ENCODE data around the gene NOP16. TPM values are rescaled to one million over a fixed set of nuclear protein-coding genes. Genes with fewer than 3 reads are reported as not detected.
A peak's percentile ranks its signal among the peaks of the same experiment; 100 is the strongest.

Gene NOP16
- total RNA-seq, 3 donors from 2014 or later, result 17.0 to 22.9 (median 18.4) TPM

- no peak for ATAC-seq
- no peak for DNase-seq
- intact Hi-C loops (cut with DNase I, micrococcal nuclease), result no loop called here
- peaks cover 2% of the 10 kb centered on the region for H3K9me3 ChIP-seq
- TF ChIP-seq, protein P1, sequence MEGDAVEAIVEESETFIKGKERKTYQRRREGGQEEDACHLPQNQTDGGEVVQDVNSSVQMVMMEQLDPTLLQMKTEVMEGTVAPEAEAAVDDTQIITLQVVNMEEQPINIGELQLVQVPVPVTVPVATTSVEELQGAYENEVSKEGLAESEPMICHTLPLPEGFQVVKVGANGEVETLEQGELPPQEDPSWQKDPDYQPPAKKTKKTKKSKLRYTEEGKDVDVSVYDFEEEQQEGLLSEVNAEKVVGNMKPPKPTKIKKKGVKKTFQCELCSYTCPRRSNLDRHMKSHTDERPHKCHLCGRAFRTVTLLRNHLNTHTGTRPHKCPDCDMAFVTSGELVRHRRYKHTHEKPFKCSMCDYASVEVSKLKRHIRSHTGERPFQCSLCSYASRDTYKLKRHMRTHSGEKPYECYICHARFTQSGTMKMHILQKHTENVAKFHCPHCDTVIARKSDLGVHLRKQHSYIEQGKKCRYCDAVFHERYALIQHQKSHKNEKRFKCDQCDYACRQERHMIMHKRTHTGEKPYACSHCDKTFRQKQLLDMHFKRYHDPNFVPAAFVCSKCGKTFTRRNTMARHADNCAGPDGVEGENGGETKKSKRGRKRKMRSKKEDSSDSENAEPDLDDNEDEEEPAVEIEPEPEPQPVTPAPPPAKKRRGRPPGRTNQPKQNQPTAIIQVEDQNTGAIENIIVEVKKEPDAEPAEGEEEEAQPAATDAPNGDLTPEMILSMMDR (IDR thresholded peaks at IDR 0.05), result no peak
- H3K4me1 ChIP-seq (ENCODE audit: low read depth), result no peaks in the 10 kb centered on the region
- no peak overlapping the region for H3K4me3 ChIP-seq
- no peaks in the 10 kb centered on the region for H3K36me3 ChIP-seq (ENCODE audit: low read depth)
Measured at GRCh38 chr5:176337913-176338312, 50.5 kb downstream of the NOP16 start.

- intact Hi-C loops (cut with DNase I, micrococcal nuclease), result no loop called here
- no peak for DNase-seq
- no peaks in the 10 kb centered on the region for H3K4me1 ChIP-seq (ENCODE audit: low read depth)
- ATAC-seq, result no peak
- no peak overlapping the region for H3K4me3 ChIP-seq
- TF ChIP-seq, protein P1 (IDR thresholded peaks at IDR 0.05), result no peak
- H3K9me3 ChIP-seq, result peaks cover 2% of the 10 kb centered on the region
- H3K36me3 ChIP-seq (ENCODE audit: low read depth), result no peaks in the 10 kb centered on the region
Measured at GRCh38 chr5:176334031-176334770, 54.2 kb downstream of the NOP16 start.

Small RNAs within 50 kb of the gene (microRNA-seq; reads per million reads assigned to microRNA genes)
- gene MIR1271, result 3.0 reads per million, percentile 14 among the genes with 10 or more reads in this experiment

Other genes with a start within 250 kb of the NOP16 start
- 10 to 100 TPM; 22.5 to 26.7 (median 26.0) TPM for gene SIMC1, start 150.2 kb downstream of the NOP16 start, total RNA-seq
- gene KIAA1191, start 26.8 kb downstream of the NOP16 start, total RNA-seq, result 100 to 1,000 TPM in 2 of 3 donors, 10 to 100 TPM in 1; 63.4 to 106 (median 104) TPM
- gene ARL10, start 23.1 kb downstream of the NOP16 start, total RNA-seq, result 10 to 100 TPM in 1 of 3 donors, 1 to 10 TPM in 2; 2.1 to 12.2 (median 2.3) TPM
- 100 to 1,000 TPM; 186 to 257 (median 198) TPM for gene HIGD2A, start 153 bp upstream of the NOP16 start, total RNA-seq
- gene CLTB, start 27.9 kb upstream of the NOP16 start, total RNA-seq, result 100 to 1,000 TPM; 144 to 234 (median 199) TPM
- 10 to 100 TPM; 33.1 to 36.1 (median 33.4) TPM for gene FAF2, start 59.8 kb upstream of the NOP16 start, total RNA-seq
- 10 to 100 TPM; 70.2 to 98.4 (median 77.6) TPM for gene RNF44, start 148.8 kb upstream of the NOP16 start, total RNA-seq
- gene CDHR2, start 160.7 kb upstream of the NOP16 start, total RNA-seq, result 100 to 1,000 TPM in 2 of 3 donors, 10 to 100 TPM in 1; 69.0 to 184 (median 107) TPM
- 1 to 10 TPM; 1.6 to 2.4 (median 1.6) TPM for gene GPRIN1, start 221.6 kb upstream of the NOP16 start, total RNA-seq
- gene SNCB, start 241.9 kb upstream of the NOP16 start, total RNA-seq, result under 1 TPM in 1 of 3 donors, not detected in 2; 0.89 TPM
- gene EIF4E1B, start 242.1 kb upstream of the NOP16 start, total RNA-seq, result not detected

Data from mucosa of descending colon (tissue), 3 donors.